Mucosa of descending colon (tissue), 3 donors: Measurements from ENCODE around the gene PRAME. TPM values are rescaled to one million over a fixed set of nuclear protein-coding genes. Genes with fewer than 3 reads are reported as not detected.

ENCODE experiments used
- ATAC-seq: fragments of 200-7000 bp; cut with Tn5 transposase; one replicate; pipeline ENCODE4 v1.9.1; 2020; ENCODE audit warnings: mild to moderate bottlenecking, moderate library complexity
- DNase-seq, 3 donors: peaks; one replicate each; pipeline ENCODE4 v3.0.0-alpha.2; 2020
- H3K36me3 ChIP-seq: fragments of 200-600 bp; one replicate; pipeline ENCODE4 v1.8.0; 2021; ENCODE audit warnings: low read depth, mild to moderate bottlenecking
- H3K4me1 ChIP-seq: fragments of 200-600 bp; one replicate; pipeline ENCODE4 v1.8.0; 2021; ENCODE audit warnings: low read depth, mild to moderate bottlenecking
- H3K4me3 ChIP-seq: fragments of 200-600 bp; one replicate; pipeline ENCODE4 v1.8.0; 2021; ENCODE audit warnings: mild to moderate bottlenecking
- H3K9me3 ChIP-seq: fragments of 200-600 bp; one replicate; pipeline ENCODE4 v1.8.0; 2021; ENCODE audit warnings: mild to moderate bottlenecking
- intact Hi-C, 2 donors: fragments of 100-400 bp; cut with DNase I in 1 of 2; cut with micrococcal nuclease in 1 of 2; formaldehyde crosslinking; loops; one replicate each; pipeline versions ENCODE4 v1.11.0 to v1.11.1; 2022; cut with DNase I, micrococcal nuclease
- total RNA-seq, 3 donors: library from RNA; stranded (reverse); fragmentation: NEBNext Ultra II Directional in 2 of 3; extraction: Animal tissue kit (Norgen Biotek cat#: 25700) in 2 of 3; gene quantifications; one replicate each; pipeline versions ENCODE4 v1.2.1 to v1.2.4, GENCODE V29; 2021 to 2023
- TF ChIP-seq, protein P1 (sequence below): fragments of 200-600 bp; IDR thresholded peaks from one replicate; pipeline ENCODE4 v1.8.0; 2022; ENCODE audit warnings: antibody characterized with exemption, mild to moderate bottlenecking
- donor health status: DM: no; HTN: no; CAD: no; lungs with moderate emphysema.
- donor health status: DM: no; HTN: no; CAD: no.
- donor health status: DM: no; HTN: yes; CAD: no.

The PRAME gene
- total RNA-seq, 3 donors from 2014 or later, result 0.22 TPM; not detected in 2

DNA sequence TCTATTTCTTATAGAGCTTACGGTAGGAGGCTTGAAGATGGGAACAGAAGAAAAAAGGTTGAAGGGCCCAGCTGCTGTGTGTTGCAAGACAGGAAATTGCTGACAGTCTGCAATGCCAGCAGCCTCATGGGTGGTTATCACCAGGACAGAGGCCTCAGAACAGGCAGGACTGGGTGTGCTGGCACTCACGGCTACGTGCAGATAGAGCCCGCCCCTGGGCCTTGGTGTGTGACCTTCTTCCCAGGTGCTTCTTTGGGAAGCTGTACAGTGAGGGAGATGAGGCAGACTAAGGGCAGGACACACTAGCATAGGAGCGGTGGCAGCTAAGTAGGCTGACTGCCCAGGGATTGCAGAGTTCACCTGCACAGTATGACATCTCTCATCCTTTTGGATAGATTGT, 12.6 kb downstream of the PRAME start:
- Histone ChIP-seq H3K9me3 (no peaks in the 10 kb centered on the region), H3K4me1 (no peaks in the 10 kb centered on the region), H3K4me3 (no peak overlapping the region), H3K36me3 (no peaks in the 10 kb centered on the region)
- TF ChIP-seq, protein P1, sequence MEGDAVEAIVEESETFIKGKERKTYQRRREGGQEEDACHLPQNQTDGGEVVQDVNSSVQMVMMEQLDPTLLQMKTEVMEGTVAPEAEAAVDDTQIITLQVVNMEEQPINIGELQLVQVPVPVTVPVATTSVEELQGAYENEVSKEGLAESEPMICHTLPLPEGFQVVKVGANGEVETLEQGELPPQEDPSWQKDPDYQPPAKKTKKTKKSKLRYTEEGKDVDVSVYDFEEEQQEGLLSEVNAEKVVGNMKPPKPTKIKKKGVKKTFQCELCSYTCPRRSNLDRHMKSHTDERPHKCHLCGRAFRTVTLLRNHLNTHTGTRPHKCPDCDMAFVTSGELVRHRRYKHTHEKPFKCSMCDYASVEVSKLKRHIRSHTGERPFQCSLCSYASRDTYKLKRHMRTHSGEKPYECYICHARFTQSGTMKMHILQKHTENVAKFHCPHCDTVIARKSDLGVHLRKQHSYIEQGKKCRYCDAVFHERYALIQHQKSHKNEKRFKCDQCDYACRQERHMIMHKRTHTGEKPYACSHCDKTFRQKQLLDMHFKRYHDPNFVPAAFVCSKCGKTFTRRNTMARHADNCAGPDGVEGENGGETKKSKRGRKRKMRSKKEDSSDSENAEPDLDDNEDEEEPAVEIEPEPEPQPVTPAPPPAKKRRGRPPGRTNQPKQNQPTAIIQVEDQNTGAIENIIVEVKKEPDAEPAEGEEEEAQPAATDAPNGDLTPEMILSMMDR, result no peak
- ATAC-seq (no peak), DNase-seq (no peak)
- intact Hi-C loops, result no loop called here

DNA sequence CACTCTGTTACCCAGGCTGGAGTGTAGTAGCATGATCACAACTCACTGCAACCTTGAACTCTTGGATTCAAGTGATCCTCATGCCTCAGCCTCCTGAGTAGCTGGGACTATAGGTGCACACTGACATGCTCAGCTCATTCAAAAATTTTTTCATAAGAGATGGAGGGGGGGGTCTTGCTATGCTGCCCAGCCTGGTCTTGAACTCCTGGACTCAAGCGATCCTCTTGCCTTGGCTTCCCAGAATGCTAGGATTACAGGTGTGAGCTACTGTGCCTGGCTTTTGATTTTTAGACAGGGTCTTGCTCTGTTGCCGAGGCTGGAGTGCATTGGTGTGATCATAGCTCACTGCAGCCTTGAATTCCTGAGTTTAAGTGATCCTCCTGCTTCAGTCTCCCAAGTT, 14.0 kb downstream of the PRAME start:
- Histone ChIP-seq H3K36me3 (no peaks in the 10 kb centered on the region), H3K4me1 (no peaks in the 10 kb centered on the region), H3K4me3 (no peak overlapping the region), H3K9me3 (no peaks in the 10 kb centered on the region)
- TF ChIP-seq, protein P1, result no peak
- intact Hi-C loops, result no loop called here
- no peak for ATAC-seq
- DNase-seq, result no peak

DNA sequence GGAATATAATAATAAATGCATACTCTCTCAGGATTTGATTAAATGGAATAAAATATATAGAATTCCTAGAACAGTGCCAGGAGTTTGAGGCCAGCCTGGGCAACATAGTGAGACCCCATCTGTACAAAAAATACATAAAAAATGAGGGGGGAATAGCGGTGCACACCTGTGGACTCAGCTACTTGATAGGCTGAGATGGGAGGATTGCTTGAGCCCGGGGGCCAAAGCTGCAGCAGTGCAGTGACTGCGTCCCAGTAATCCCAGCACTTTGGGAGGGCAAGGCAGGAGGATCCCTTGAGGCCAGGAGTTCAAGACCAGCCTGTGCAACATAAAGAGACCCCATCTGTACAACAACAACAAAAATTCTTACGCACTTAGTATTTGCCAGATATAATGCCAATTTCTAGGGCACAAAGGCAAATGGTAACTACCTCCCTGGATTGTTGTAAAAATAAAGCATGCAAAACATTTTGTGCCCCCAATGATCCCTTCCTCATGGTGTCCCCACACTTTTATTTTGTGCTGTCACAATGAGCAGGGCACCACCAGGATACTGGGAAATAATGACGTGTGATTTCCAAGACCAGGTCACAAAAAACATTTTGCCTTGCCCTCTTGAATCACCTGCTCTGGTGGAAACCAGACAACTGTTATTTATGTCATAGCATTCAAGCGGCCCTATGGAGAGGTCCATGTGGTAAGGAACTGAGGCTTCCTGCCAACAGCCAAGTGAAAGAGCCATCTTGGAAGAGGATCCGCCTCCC, 20.7 kb downstream of the PRAME start:
- DNase-seq, result no peak
- TF ChIP-seq, protein P1, result no peak
- H3K4me3 ChIP-seq, result no peak overlapping the region
- no peaks in the 10 kb centered on the region for H3K9me3 ChIP-seq
- intact Hi-C loops, result no loop called here
- ATAC-seq, result no peak
- no peaks in the 10 kb centered on the region for H3K4me1 ChIP-seq
- H3K36me3 ChIP-seq, result no peaks in the 10 kb centered on the region

DNA sequence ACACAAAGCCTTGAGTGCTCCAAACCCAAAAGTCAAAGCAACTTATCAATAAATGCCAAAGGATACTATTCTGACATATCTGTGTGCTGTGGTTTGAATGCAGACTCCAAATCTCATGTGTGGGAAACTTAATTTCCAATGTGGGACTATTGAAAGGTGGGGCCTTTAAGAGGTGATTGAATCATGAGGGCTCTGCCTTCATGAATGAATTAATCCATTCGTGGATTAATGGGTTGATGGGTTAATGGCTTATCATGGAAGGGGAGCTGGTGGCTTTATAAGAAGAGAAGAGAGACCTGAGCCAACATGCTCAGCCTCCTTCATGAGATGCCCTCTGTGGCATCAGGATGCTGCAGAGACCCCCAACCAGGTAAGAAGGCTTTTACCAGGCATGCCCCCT, 22.1 kb downstream of the PRAME start:
- no peaks in the 10 kb centered on the region for H3K4me1 ChIP-seq
- intact Hi-C loops, result no loop called here

DNA sequence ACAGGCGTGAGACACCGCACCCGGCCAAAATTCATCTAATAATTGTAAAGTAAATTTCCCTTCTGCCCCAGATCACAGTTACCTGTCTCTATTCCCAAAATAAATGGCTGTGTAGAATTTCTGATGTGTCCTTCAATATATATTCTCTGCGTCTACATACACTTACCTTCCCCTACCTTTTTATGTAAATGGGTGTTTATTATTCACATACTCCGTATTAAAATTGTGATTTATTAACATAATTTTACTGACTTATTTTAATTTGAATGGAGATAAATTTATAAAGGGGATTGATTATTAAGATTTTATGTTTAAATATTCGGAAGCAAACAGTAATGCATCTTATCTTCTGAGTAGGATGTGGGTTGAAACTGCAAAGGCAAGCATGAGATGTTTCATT, 22.6 kb downstream of the PRAME start:
- TF ChIP-seq, protein P1, result no peak
- Histone ChIP-seq H3K4me3 (no peak overlapping the region), H3K9me3 (no peaks in the 10 kb centered on the region), H3K36me3 (no peaks in the 10 kb centered on the region), H3K4me1 (no peaks in the 10 kb centered on the region)
- no peak for ATAC-seq
- DNase-seq, result no peak
- intact Hi-C loops, result no loop called here

More for the DNA sequence above, 22.1 kb downstream of the PRAME start:
- TF ChIP-seq, protein P1, result no peak
- no peak for ATAC-seq
- Histone ChIP-seq H3K36me3 (no peaks in the 10 kb centered on the region), H3K9me3 (no peaks in the 10 kb centered on the region), H3K4me3 (no peak overlapping the region)
- no peak for DNase-seq

DNA sequence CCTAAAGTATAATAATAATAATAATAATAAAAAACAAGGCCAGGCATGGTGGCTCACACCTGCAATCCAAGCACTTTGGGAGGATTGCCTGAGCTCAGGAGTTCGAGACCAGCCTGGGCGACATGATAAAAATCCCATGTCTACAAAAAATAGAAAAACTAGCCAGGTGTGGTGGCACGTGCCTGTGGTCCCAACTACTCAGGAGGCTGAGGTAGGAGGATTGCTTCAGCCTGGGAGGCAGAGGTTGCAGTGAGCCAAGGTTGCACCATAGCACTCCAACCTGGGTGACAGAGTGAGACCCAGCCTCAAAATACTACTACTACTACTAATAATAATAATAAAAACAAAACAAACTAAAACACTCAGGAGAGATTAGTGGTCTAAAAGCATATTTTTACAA, 23.4 kb downstream of the PRAME start:
- no peak for ATAC-seq
- TF ChIP-seq, protein P1, result no peak
- Histone ChIP-seq H3K36me3 (no peaks in the 10 kb centered on the region), H3K4me1 (no peaks in the 10 kb centered on the region), H3K4me3 (no peak overlapping the region), H3K9me3 (no peaks in the 10 kb centered on the region)
- intact Hi-C loops, result no loop called here
- no peak for DNase-seq
